ENCODE results near the gene PSTPIP2. TPM values are rescaled to one million over a fixed set of nuclear protein-coding genes. Genes with fewer than 3 reads are reported as not detected.
A peak's percentile ranks its signal among the peaks of the same experiment; 100 is the strongest.
"Not testable (repeated sequence)": the region's sequence is repeated elsewhere in the genome, so short reads cannot be mapped to it uniquely, and the experiment has no call there.

The PSTPIP2 gene
- total RNA-seq, 2 donors from 2014 or later = 1.6 to 4.4 TPM

DNA sequence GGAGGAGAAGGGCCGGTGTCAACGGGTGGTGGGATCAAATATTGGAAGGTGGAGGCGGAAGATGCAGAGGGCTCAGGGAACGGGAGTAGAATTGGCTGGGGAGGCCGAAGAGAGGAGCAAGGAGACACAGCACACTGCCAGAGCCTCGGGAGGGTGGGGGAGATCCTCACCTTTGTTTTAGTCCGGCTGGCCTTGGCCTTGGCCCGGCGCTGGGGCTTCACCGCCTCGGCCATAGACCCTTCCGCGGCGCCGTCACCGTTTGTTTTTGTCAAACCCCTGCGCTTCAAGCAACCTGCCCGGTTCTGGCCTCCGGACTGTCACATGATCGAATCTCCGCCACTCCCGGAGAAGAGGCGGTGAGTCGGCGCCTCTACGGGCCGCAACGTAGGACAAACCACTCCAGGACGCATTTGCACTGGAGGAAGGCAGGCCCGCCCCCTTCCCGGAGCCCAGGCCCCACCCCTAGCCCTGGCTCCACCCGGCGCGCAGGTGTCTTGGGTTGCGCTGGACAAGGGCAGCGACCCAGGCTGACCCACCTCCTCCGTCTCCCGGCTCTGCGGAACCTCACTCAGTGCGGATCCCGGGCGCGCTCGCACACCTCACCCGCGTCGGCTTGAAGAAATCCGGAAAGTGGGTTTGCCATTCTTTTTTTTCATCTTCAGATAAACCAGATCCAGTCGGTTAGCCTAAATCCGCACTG is 104.9 kb downstream of the PSTPIP2 start, which contains the start of gene EPG5:
EPG5 (minus strand) TSS at position 323 of the 700 bp plus-strand sequence; CDS start at position 233, 90 bp downstream.
- intact Hi-C loops (cut with DNase I) = no loop called here
- ATAC-seq = peak; percentile 100
- peak within 1 kb of the TSS; percentile 70 for H3K4me3 ChIP-seq
- WGBS, 2 donors = 0% methylated on average over 23 to 50 of the region's 50 CpGs
- peak within 1 kb of the TSS; percentile 73 to 88 (median 84) for H3K27ac ChIP-seq
- H3K27me3 ChIP-seq = no peaks in the 10 kb centered on the region
- H3K4me1 ChIP-seq = peaks cover 18% of the 10 kb centered on the region
- peak; percentile 38 to 78 (median 74) for TF ChIP-seq POLR2A (IDR thresholded peaks at IDR 0.05)
- TF ChIP-seq, protein P1, sequence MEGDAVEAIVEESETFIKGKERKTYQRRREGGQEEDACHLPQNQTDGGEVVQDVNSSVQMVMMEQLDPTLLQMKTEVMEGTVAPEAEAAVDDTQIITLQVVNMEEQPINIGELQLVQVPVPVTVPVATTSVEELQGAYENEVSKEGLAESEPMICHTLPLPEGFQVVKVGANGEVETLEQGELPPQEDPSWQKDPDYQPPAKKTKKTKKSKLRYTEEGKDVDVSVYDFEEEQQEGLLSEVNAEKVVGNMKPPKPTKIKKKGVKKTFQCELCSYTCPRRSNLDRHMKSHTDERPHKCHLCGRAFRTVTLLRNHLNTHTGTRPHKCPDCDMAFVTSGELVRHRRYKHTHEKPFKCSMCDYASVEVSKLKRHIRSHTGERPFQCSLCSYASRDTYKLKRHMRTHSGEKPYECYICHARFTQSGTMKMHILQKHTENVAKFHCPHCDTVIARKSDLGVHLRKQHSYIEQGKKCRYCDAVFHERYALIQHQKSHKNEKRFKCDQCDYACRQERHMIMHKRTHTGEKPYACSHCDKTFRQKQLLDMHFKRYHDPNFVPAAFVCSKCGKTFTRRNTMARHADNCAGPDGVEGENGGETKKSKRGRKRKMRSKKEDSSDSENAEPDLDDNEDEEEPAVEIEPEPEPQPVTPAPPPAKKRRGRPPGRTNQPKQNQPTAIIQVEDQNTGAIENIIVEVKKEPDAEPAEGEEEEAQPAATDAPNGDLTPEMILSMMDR (IDR thresholded peaks at IDR 0.05) = no peak
- H3K36me3 ChIP-seq (replicated peaks in 1 of 2; ENCODE audit: insufficient read depth in 1 of 2, low read depth in 2 of 2) = no peaks in the 10 kb centered on the region
- H3K9me3 ChIP-seq = no peaks in the 10 kb centered on the region
- DNase-seq = peak; percentile 96 to 99 (median 97)

DNA sequence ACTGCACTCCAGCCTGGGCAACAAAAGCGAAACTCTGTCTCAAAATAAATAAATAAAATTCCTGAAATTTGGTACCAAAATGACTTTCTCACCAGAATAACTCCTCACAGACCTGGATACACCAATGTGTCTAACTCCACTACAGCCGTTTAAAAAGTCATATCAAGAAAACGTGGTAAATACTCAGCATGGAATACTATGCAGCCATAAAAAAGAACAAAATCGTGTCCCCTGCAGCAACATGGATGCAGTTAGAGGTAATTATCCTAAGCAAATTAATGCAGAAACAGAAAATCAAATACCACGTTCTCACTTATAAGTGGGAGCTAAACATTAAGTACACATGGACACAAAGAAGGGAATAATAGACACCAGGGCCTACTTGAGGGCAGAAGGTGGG is 107.1 kb downstream of the PSTPIP2 start:
- H3K4me1 ChIP-seq = peaks cover 30% of the 10 kb centered on the region
- H3K9me3 ChIP-seq; H3K27me3 ChIP-seq; intact Hi-C loops (cut with DNase I); ATAC-seq; DNase-seq; H3K4me3 ChIP-seq; H3K36me3 ChIP-seq (replicated peaks in 1 of 2; ENCODE audit: insufficient read depth in 1 of 2, low read depth in 2 of 2); H3K27ac ChIP-seq: not testable (repeated sequence)
- WGBS, 2 donors = 88 to 92% methylated on average over 5 of the region's 5 CpGs

DNA sequence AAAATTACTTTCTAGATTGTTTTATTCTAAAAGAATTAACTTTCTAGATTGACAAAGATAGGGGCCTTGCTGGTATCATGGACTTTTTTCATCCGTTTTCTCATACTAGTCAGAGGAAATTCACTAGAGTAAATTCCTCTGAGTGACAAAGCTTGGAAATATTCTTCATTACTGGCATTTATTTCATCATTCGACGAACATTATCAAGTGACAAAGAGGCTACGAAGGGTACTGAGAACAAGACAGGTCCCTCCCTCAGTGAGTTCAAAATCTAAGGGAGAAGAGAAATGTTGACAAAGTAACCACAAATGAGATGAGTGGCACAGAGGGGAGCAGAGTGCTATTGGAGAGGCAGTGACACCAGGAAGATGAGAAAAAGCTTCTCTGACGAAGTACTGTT is 109.2 kb downstream of the PSTPIP2 start:
- TF ChIP-seq, protein P1 (IDR thresholded peaks at IDR 0.05) = no peak
- no peak for TF ChIP-seq POLR2A (IDR thresholded peaks at IDR 0.05)
- Histone ChIP-seq H3K4me1 (peaks cover 30% of the 10 kb centered on the region), H3K27me3 (no peaks in the 10 kb centered on the region), H3K9me3 (no peaks in the 10 kb centered on the region), H3K27ac (peak overlapping the region in 3 of 4 donors; percentile 22 to 65 (median 50)), H3K4me3 (no peak overlapping the region), H3K36me3 (replicated peaks in 1 of 2; ENCODE audit: insufficient read depth in 1 of 2, low read depth in 2 of 2) (no peaks in the 10 kb centered on the region)
- DNase-seq = no peak
- ATAC-seq = no peak
- intact Hi-C loops (cut with DNase I) = no loop called here
- WGBS, 2 donors = 73 to 75% methylated on average over 5 of the region's 5 CpGs

DNA sequence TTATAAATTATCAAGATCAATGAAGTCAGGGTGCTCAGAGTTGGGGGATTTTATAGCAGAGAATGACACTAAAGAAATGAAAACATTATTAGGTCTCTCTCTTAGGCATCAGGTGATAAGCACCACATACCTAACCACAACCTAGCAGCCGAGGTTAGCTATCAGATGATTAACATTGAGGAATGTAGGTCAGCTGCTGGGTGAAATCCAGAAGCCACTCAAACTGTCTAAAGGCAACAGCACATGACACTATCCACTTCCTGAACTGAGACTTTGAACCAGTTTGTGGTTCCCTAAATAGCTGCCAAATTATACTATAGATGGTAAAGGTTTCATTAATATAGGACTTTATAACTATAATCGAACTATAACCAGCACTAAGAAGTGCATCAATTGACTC is 109.6 kb downstream of the PSTPIP2 start:
- 22 to 27% methylated on average over 2 of the region's 2 CpGs for WGBS, 2 donors
- TF ChIP-seq, protein P1 (IDR thresholded peaks at IDR 0.05) = no peak
- TF ChIP-seq POLR2A (IDR thresholded peaks at IDR 0.05) = no peak
- intact Hi-C loops (cut with DNase I) = no loop called here
- Histone ChIP-seq H3K36me3 (replicated peaks in 1 of 2; ENCODE audit: insufficient read depth in 1 of 2, low read depth in 2 of 2) (no peaks in the 10 kb centered on the region), H3K27ac (peak overlapping the region in 2 of 4 donors; percentile 43 to 65), H3K4me3 (no peak overlapping the region), H3K9me3 (no peaks in the 10 kb centered on the region), H3K4me1 (peaks cover 30% of the 10 kb centered on the region), H3K27me3 (no peaks in the 10 kb centered on the region)
- ATAC-seq (peak; percentile 26), DNase-seq (peak in 3 of 4 donors; percentile 33 to 55 (median 37))

DNA sequence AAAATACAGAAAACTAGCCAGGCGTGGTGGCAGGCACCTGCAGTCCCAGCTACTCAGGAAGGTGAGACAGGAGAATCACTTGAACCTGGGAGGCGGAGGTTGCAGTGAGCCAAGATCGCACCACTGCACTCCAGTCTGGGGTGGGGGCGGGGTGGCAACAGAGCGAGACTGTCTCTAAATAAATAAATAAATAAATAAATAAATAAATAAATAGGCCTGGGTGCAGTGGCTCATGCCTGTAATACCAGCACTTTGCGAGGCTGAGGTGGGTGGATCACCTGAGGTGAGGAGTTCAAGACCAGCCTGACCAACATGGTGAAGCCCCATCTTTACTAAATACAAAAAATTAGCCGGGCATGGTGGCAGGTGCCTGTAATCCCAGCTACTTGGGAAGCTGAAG is 112.6 kb downstream of the PSTPIP2 start:
- DNase-seq; H3K27ac ChIP-seq; H3K27me3 ChIP-seq; intact Hi-C loops (cut with DNase I); H3K4me3 ChIP-seq; ATAC-seq; H3K9me3 ChIP-seq; H3K36me3 ChIP-seq (replicated peaks in 1 of 2; ENCODE audit: insufficient read depth in 1 of 2, low read depth in 2 of 2): not testable (repeated sequence)
- WGBS, 2 donors = 97 to 98% methylated on average over 6 to 7 of the region's 7 CpGs
- peaks cover 22% of the 10 kb centered on the region for H3K4me1 ChIP-seq

DNA sequence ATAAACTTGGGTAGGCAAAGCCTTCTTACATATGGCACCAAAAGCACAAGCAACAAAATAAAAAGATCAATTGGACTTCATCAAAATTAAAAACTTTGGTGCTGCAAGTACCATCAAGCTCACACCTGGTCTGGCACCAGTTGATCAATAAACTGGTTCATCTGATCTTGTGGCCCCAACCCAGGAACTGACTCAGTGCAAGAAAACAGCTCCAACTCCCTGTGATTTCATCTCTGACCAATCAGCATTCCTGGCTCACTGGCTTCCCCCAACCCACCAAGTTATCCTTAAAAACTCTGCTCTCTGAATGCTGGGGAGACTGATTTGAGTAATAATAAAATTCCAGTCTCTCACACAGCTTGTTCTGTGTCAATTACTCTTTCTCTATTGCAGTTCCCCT is 113.3 kb downstream of the PSTPIP2 start:
- DNase-seq = no peak
- TF ChIP-seq, protein P1 (IDR thresholded peaks at IDR 0.05) = no peak
- no peak for TF ChIP-seq POLR2A (IDR thresholded peaks at IDR 0.05)
- intact Hi-C loops (cut with DNase I) = no loop called here
- Histone ChIP-seq H3K9me3 (no peaks in the 10 kb centered on the region), H3K36me3 (replicated peaks in 1 of 2; ENCODE audit: insufficient read depth in 1 of 2, low read depth in 2 of 2) (peaks cover 0 to 11% of the 10 kb centered on the region in 2 donors), H3K4me1 (peaks cover 22% of the 10 kb centered on the region), H3K27ac (no peak overlapping the region), H3K27me3 (no peaks in the 10 kb centered on the region), H3K4me3 (no peak overlapping the region)
- ATAC-seq = no peak
